ENCODE measurements around the gene ADGRL3.

The ADGRL3 gene

DNA sequence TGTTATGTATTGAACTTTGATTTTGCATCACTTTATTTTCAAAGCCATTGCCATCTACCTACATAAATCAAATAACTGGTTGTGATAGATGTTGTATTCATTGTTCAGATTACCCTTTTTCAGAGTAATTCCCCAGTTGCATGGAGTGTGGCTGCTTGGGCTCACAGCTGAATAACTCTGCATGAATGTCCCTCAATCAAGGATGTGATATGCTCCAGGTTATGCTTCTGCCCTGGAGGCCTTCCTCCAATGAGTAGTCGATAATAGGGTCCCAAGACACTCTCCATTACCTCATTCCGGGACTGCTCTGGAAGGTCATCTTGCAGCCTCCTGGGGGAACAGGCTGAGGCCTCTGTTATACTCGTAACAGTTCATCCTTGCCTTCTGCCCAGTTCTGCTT, 251.8 kb downstream of the ADGRL3 start:
- no peak overlapping the region for H3K9ac ChIP-seq (ENCODE audit: low read depth, low read length)
- no peak overlapping the region for H3K4me2 ChIP-seq (ENCODE audit: insufficient read depth, low read length)
- DNase-seq (no peak), ATAC-seq (ENCODE audit: insufficient read depth, low read depth) (no peak)
- H3K4me3 ChIP-seq (ENCODE audit: low read depth in 1 of 2, low read length in 2 of 2) = no peak overlapping the region
- TF ChIP-seq, protein P1, sequence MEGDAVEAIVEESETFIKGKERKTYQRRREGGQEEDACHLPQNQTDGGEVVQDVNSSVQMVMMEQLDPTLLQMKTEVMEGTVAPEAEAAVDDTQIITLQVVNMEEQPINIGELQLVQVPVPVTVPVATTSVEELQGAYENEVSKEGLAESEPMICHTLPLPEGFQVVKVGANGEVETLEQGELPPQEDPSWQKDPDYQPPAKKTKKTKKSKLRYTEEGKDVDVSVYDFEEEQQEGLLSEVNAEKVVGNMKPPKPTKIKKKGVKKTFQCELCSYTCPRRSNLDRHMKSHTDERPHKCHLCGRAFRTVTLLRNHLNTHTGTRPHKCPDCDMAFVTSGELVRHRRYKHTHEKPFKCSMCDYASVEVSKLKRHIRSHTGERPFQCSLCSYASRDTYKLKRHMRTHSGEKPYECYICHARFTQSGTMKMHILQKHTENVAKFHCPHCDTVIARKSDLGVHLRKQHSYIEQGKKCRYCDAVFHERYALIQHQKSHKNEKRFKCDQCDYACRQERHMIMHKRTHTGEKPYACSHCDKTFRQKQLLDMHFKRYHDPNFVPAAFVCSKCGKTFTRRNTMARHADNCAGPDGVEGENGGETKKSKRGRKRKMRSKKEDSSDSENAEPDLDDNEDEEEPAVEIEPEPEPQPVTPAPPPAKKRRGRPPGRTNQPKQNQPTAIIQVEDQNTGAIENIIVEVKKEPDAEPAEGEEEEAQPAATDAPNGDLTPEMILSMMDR (IDR thresholded peaks at IDR 0.05; ENCODE audit: borderline replicate concordance, extremely low read depth, low read length, poor library complexity, severe bottlenecking) = no peak
- TF ChIP-seq EZH2 (IDR thresholded peaks at IDR 0.05; ENCODE audit: borderline replicate concordance, low read depth, low read length, severe bottlenecking) = no peak
- H4K20me1 ChIP-seq (ENCODE audit: insufficient read depth, low read length) = no peaks in the 10 kb centered on the region
- H2AFZ ChIP-seq (ENCODE audit: low read depth, low read length) = no peak overlapping the region
- H3K4me1 ChIP-seq (ENCODE audit: insufficient read depth, low read length) = no peaks in the 10 kb centered on the region
- no peak overlapping the region for H3K27ac ChIP-seq (ENCODE audit: low read length)
- no peaks in the 10 kb centered on the region for H3K79me2 ChIP-seq (ENCODE audit: insufficient read depth, low read length)
- H3K36me3 ChIP-seq (ENCODE audit: insufficient read depth, low read length) = no peaks in the 10 kb centered on the region
- H3K27me3 ChIP-seq (ENCODE audit: insufficient read depth, low read length, poor library complexity) = no peaks in the 10 kb centered on the region
- H3K9me3 ChIP-seq (ENCODE audit: insufficient read depth, low read length, severe bottlenecking) = no peaks in the 10 kb centered on the region

DNA sequence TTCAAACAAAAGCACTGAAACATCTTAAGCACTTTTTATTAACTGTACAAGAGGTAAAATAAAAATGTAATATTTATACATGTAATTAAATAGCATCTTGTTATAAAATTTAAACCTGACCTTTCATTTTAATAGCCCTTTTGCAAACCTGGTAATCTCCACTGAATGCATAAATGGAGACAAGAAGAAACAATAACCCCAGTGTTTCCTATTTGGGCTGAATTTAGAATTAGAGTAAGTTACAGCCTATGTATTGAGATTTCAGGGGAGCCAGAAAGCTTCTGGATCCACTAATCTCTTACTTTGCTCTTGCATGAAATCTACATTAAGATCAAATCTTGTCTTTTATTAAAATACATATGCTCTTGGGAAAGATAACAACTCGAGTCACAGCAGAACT, 261.8 kb downstream of the ADGRL3 start:
- no peak overlapping the region for H2AFZ ChIP-seq (ENCODE audit: low read depth, low read length)
- TF ChIP-seq EZH2 (IDR thresholded peaks at IDR 0.05; ENCODE audit: borderline replicate concordance, low read depth, low read length, severe bottlenecking) = no peak
- TF ChIP-seq, protein P1 (IDR thresholded peaks at IDR 0.05; ENCODE audit: borderline replicate concordance, extremely low read depth, low read length, poor library complexity, severe bottlenecking) = no peak

DNA sequence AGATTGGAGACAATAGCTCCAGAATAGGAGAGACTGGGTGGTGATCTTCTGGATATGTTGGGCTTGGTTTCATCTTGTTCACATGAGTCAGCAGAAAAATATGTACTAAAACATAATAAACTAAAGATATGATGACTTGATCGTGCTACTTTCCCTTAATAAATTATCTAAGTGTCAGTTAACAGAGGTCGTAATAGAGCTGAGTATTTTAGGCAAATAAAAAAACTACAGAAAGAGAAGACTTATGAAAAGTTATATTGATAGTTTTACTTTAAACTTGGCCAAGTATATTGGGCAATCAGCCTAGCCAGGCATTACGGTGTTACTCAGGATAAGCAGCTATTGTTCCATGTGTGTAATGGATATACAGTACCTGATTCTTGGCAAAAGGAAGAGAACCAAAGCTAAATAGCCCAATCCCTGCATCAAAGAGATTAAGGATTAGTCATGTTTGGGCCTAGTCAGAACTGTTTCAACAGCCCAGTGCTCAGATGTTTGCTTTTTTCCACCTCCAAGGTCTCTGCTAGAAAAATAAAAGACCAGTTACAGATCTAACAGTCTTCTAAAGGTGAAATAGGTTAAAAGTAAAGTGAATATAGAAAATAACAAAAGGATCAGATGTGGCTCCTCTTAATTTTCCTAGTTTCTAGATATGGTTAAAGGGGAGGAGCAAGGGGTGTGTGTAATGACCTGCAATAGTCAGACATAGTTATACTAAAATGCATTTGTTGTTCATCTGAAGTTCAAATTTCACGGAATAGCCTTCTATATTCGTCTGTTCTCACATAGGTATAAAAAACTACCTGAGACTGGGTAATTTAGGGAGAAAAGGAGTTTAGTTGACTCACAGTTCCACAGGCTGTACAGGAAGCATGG, 262.6 kb downstream of the ADGRL3 start:
- Histone ChIP-seq H3K9me3 (ENCODE audit: insufficient read depth, low read length, severe bottlenecking) (no peaks in the 10 kb centered on the region), H4K20me1 (ENCODE audit: insufficient read depth, low read length) (no peaks in the 10 kb centered on the region), H3K4me2 (ENCODE audit: insufficient read depth, low read length) (no peak overlapping the region), H2AFZ (ENCODE audit: low read depth, low read length) (no peak overlapping the region), H3K27me3 (ENCODE audit: insufficient read depth, low read length, poor library complexity) (no peaks in the 10 kb centered on the region), H3K36me3 (ENCODE audit: insufficient read depth, low read length) (no peaks in the 10 kb centered on the region), H3K9ac (ENCODE audit: low read depth, low read length) (no peak overlapping the region), H3K4me3 (ENCODE audit: low read depth in 1 of 2, low read length in 2 of 2) (no peak overlapping the region), H3K4me1 (ENCODE audit: insufficient read depth, low read length) (no peaks in the 10 kb centered on the region), H3K27ac (ENCODE audit: low read length) (no peak overlapping the region), H3K79me2 (ENCODE audit: insufficient read depth, low read length) (no peaks in the 10 kb centered on the region)
- no peak for DNase-seq
- ATAC-seq (ENCODE audit: insufficient read depth, low read depth) = no peak
- TF ChIP-seq, protein P1 (IDR thresholded peaks at IDR 0.05; ENCODE audit: borderline replicate concordance, extremely low read depth, low read length, poor library complexity, severe bottlenecking) = no peak
- TF ChIP-seq EZH2 (IDR thresholded peaks at IDR 0.05; ENCODE audit: borderline replicate concordance, low read depth, low read length, severe bottlenecking) = no peak

More for the DNA sequence above, 261.8 kb downstream of the ADGRL3 start:
- H3K36me3 ChIP-seq (ENCODE audit: insufficient read depth, low read length) = no peaks in the 10 kb centered on the region
- no peaks in the 10 kb centered on the region for H3K27me3 ChIP-seq (ENCODE audit: insufficient read depth, low read length, poor library complexity)
- DNase-seq = no peak
- H3K9me3 ChIP-seq (ENCODE audit: insufficient read depth, low read length, severe bottlenecking) = no peaks in the 10 kb centered on the region
- H3K4me3 ChIP-seq (ENCODE audit: low read depth in 1 of 2, low read length in 2 of 2) = no peak overlapping the region
- H3K27ac ChIP-seq (ENCODE audit: low read length) = no peak overlapping the region
- no peaks in the 10 kb centered on the region for H4K20me1 ChIP-seq (ENCODE audit: insufficient read depth, low read length)
- H3K9ac ChIP-seq (ENCODE audit: low read depth, low read length) = no peak overlapping the region
- H3K79me2 ChIP-seq (ENCODE audit: insufficient read depth, low read length) = no peaks in the 10 kb centered on the region
- H3K4me2 ChIP-seq (ENCODE audit: insufficient read depth, low read length) = no peak overlapping the region
- H3K4me1 ChIP-seq (ENCODE audit: insufficient read depth, low read length) = no peaks in the 10 kb centered on the region
- ATAC-seq (ENCODE audit: insufficient read depth, low read depth) = no peak
